HG03060 (cell line): ENCODE measurements around the gene ERO1A.

Experiments
- ATAC-seq: cut with Tn5 transposase; IDR thresholded peaks from one replicate; pipeline ENCODE4 v1.9.1; 2021; ENCODE audit warnings: low read depth, moderate number of reproducible peaks; ENCODE audit not compliant: unreplicated experiment

ERO1A gene

GRCh38 chr14:52701223-52701622 lies 5.9 kb upstream of the ERO1A start:
- ATAC-seq = no peak

- no peak for ATAC-seq
Measured at GRCh38 chr14:52700701-52701172, 5.4 kb upstream of the ERO1A start.

GRCh38 chr14:52694761-52695480 lies 437 bp downstream of the ERO1A start:
- peak; percentile 39 for ATAC-seq

GRCh38 chr14:52693532-52693931 lies 1.8 kb downstream of the ERO1A start:
- ATAC-seq = no peak

- ATAC-seq = no peak
Measured at GRCh38 chr14:52693036-52693435, 2.3 kb downstream of the ERO1A start.

GRCh38 chr14:52692248-52692962 lies 3.0 kb downstream of the ERO1A start:
- ATAC-seq = no peak

- ATAC-seq = no peak
Measured at GRCh38 chr14:52690983-52691760, 4.2 kb downstream of the ERO1A start.

- no peak for ATAC-seq
Measured at GRCh38 chr14:52686176-52686575, 9.2 kb downstream of the ERO1A start.

- ATAC-seq = no peak
Measured at GRCh38 chr14:52683985-52684520, 11.3 kb downstream of the ERO1A start.

GRCh38 chr14:52678591-52678990 lies 16.8 kb downstream of the ERO1A start:
- no peak for ATAC-seq

- ATAC-seq = no peak
Measured at GRCh38 chr14:52663850-52664249, 31.5 kb downstream of the ERO1A start.

GRCh38 chr14:52661314-52661713 lies 34.0 kb downstream of the ERO1A start:
- no peak for ATAC-seq

GRCh38 chr14:52660832-52661231 lies 34.5 kb downstream of the ERO1A start:
- no peak for ATAC-seq

GRCh38 chr14:52660325-52660724 lies 35.0 kb downstream of the ERO1A start:
- no peak for ATAC-seq

- no peak for ATAC-seq
Measured at GRCh38 chr14:52656905-52657304, 38.5 kb downstream of the ERO1A start.

GRCh38 chr14:52650774-52651173 lies 44.6 kb downstream of the ERO1A start:
- no peak for ATAC-seq

- no peak for ATAC-seq
Measured at GRCh38 chr14:52649511-52649910, 45.8 kb downstream of the ERO1A start.

- no peak for ATAC-seq
Measured at GRCh38 chr14:52641745-52642144, 53.6 kb downstream of the ERO1A start.

- ATAC-seq = no peak
Measured at GRCh38 chr14:52640137-52640536, 55.2 kb downstream of the ERO1A start.

- no peak for ATAC-seq
Measured at GRCh38 chr14:52619687-52620086, 75.7 kb downstream of the ERO1A start.

- no peak for ATAC-seq
Measured at GRCh38 chr14:52618602-52619001, 76.8 kb downstream of the ERO1A start.
